Measurements from ENCODE around the gene TRAFD1. TPM values are rescaled to one million over a fixed set of nuclear protein-coding genes. Genes with fewer than 3 reads are reported as not detected.

The TRAFD1 gene
- polyA plus RNA-seq, 1 donor from 2014 or later = 75.6 TPM

DNA sequence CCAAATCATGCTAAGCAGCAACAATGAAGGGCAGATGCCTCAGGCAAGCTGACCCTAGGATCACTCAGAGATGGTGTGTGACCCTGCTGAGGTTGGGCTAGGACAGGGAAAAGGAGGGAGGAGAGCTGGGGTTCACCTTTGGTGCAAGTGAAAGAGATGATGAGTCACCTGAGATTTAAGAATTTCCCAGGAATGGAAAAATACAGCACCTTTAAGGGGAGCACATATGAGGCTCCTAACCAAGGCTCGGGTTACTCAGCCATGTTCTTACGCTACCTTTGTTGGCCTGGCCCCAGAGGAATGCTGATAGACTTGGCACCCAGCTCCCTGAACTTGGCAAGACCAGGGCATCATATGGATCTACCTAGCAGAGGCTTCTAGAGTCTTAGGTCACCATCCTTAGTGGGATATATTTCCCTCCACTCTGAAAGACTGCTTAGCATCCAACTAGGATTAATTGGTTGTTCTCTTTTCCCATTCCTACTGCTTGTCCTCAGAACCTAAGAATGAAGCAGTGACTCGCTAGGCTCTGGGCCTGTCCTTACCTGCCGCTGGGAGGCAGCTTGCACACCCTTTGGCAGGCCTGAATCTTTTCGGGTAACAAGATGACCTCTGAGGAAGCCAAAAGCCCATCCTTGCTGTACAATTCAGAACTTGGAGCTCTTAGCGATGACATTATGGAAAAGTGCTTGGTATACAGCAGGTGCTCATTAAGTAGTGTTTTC, 12.8 kb upstream of the TRAFD1 start:
- no peaks in the 10 kb centered on the region for H3K36me3 ChIP-seq (ENCODE audit: insufficient read depth, low read length)
- no peaks in the 10 kb centered on the region for H3F3A ChIP-seq (ENCODE audit: insufficient read depth, low read length, poor library complexity, severe bottlenecking)
- peaks cover 12% of the 10 kb centered on the region for H3K79me2 ChIP-seq (replicated peaks; ENCODE audit: insufficient read depth, low read length)
- TF ChIP-seq TAF1 (IDR thresholded peaks at IDR 0.05; ENCODE audit: low read depth) = no peak
- no peak for TF ChIP-seq EP300 (conservative IDR thresholded peaks at IDR 0.05; ENCODE audit: poor library complexity, severe bottlenecking)
- TF ChIP-seq, protein P1, sequence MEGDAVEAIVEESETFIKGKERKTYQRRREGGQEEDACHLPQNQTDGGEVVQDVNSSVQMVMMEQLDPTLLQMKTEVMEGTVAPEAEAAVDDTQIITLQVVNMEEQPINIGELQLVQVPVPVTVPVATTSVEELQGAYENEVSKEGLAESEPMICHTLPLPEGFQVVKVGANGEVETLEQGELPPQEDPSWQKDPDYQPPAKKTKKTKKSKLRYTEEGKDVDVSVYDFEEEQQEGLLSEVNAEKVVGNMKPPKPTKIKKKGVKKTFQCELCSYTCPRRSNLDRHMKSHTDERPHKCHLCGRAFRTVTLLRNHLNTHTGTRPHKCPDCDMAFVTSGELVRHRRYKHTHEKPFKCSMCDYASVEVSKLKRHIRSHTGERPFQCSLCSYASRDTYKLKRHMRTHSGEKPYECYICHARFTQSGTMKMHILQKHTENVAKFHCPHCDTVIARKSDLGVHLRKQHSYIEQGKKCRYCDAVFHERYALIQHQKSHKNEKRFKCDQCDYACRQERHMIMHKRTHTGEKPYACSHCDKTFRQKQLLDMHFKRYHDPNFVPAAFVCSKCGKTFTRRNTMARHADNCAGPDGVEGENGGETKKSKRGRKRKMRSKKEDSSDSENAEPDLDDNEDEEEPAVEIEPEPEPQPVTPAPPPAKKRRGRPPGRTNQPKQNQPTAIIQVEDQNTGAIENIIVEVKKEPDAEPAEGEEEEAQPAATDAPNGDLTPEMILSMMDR (IDR thresholded peaks at IDR 0.05; ENCODE audit: poor library complexity, severe bottlenecking) = no peak
- TF ChIP-seq POLR2AphosphoS5 (IDR thresholded peaks at IDR 0.05) = no peak
- TF ChIP-seq MXI1 (conservative IDR thresholded peaks at IDR 0.05; ENCODE audit: poor library complexity, severe bottlenecking) = no peak
- TF ChIP-seq RAD21 (conservative IDR thresholded peaks at IDR 0.05) = no peak
- no peak for TF ChIP-seq EZH2 (IDR thresholded peaks at IDR 0.05; ENCODE audit: borderline replicate concordance, insufficient read depth, low read length, poor library complexity, severe bottlenecking)
- TF ChIP-seq, protein P2, sequence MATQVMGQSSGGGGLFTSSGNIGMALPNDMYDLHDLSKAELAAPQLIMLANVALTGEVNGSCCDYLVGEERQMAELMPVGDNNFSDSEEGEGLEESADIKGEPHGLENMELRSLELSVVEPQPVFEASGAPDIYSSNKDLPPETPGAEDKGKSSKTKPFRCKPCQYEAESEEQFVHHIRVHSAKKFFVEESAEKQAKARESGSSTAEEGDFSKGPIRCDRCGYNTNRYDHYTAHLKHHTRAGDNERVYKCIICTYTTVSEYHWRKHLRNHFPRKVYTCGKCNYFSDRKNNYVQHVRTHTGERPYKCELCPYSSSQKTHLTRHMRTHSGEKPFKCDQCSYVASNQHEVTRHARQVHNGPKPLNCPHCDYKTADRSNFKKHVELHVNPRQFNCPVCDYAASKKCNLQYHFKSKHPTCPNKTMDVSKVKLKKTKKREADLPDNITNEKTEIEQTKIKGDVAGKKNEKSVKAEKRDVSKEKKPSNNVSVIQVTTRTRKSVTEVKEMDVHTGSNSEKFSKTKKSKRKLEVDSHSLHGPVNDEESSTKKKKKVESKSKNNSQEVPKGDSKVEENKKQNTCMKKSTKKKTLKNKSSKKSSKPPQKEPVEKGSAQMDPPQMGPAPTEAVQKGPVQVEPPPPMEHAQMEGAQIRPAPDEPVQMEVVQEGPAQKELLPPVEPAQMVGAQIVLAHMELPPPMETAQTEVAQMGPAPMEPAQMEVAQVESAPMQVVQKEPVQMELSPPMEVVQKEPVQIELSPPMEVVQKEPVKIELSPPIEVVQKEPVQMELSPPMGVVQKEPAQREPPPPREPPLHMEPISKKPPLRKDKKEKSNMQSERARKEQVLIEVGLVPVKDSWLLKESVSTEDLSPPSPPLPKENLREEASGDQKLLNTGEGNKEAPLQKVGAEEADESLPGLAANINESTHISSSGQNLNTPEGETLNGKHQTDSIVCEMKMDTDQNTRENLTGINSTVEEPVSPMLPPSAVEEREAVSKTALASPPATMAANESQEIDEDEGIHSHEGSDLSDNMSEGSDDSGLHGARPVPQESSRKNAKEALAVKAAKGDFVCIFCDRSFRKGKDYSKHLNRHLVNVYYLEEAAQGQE (IDR thresholded peaks at IDR 0.05; ENCODE audit: borderline replicate concordance) = no peak
- TF ChIP-seq SMC3 (conservative IDR thresholded peaks at IDR 0.05; ENCODE audit: poor library complexity) = no peak
- no peak overlapping the region for H3K9ac ChIP-seq (ENCODE audit: low read length)
- H3K27ac ChIP-seq (ENCODE audit: low read length) = no peak overlapping the region
- no peaks in the 10 kb centered on the region for H3K27me3 ChIP-seq (ENCODE audit: insufficient read depth, low read depth, low read length)
- no peaks in the 10 kb centered on the region for H3K9me3 ChIP-seq (ENCODE audit: low read length)
- no peak overlapping the region for H2AFZ ChIP-seq (ENCODE audit: low read depth, low read length)
- H3K4me2 ChIP-seq (ENCODE audit: low read length) = no peak overlapping the region
- H3K9me2 ChIP-seq (ENCODE audit: insufficient read depth, low read length) = no peaks in the 10 kb centered on the region
- no peak overlapping the region for H3K4me3 ChIP-seq (ENCODE audit: low read length)
- no peaks in the 10 kb centered on the region for H4K20me1 ChIP-seq (ENCODE audit: insufficient read depth)

DNA sequence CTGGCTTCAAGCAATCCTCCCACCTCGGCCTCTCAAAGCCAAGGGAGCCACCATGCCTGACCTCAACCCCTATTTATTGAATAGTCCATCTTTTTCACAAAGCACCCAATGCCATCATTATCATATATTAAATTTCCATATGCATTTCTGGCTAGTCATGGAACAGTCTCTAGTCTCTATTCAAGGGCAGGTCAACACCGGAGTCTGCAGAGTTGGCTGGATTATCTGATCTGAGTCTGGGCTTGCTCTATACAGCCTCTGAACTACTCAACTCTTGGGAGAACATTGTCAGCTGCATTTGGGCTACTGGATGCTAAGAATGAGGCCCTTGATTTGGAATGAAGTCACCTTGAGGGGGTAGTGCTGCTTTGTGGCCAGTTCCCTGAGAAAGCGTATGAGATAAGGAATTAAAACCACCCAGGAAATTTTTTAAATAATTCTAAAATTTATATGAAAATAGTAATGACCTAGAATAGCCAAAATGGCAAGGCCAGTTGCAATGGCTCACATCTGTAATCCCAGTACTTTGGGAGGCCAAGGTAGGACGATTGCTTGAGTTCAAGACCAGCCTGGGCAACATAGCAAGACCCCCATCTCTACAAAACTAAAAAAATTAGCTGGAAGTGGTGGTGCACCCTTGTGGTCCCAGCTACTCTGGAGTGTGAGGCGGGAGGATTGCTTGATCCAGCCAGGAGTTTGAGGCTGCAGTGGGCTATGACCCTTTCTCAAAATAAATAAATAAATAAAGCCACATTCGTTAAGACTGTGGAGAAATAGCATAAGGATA, 9.9 kb upstream of the TRAFD1 start:
- H3K27me3 ChIP-seq (ENCODE audit: insufficient read depth, low read depth, low read length) = no peaks in the 10 kb centered on the region
- no peaks in the 10 kb centered on the region for H4K20me1 ChIP-seq (ENCODE audit: insufficient read depth)
- H3K27ac ChIP-seq (ENCODE audit: low read length) = peak overlapping the region; percentile 93
- H3K9me2 ChIP-seq (ENCODE audit: insufficient read depth, low read length) = no peaks in the 10 kb centered on the region
- H3K79me2 ChIP-seq (replicated peaks; ENCODE audit: insufficient read depth, low read length) = no peaks in the 10 kb centered on the region
- H3F3A ChIP-seq (ENCODE audit: insufficient read depth, low read length, poor library complexity, severe bottlenecking) = no peaks in the 10 kb centered on the region
- peak overlapping the region; percentile 60 for H3K9ac ChIP-seq (ENCODE audit: low read length)
- no peak for TF ChIP-seq EP300 (conservative IDR thresholded peaks at IDR 0.05; ENCODE audit: poor library complexity, severe bottlenecking)
- TF ChIP-seq TAF1 (IDR thresholded peaks at IDR 0.05; ENCODE audit: low read depth) = no peak
- TF ChIP-seq SMC3 (conservative IDR thresholded peaks at IDR 0.05; ENCODE audit: poor library complexity) = no peak
- no peak for TF ChIP-seq MXI1 (conservative IDR thresholded peaks at IDR 0.05; ENCODE audit: poor library complexity, severe bottlenecking)
- TF ChIP-seq, protein P2 (IDR thresholded peaks at IDR 0.05; ENCODE audit: borderline replicate concordance) = no peak
- TF ChIP-seq, protein P1 (IDR thresholded peaks at IDR 0.05; ENCODE audit: poor library complexity, severe bottlenecking) = no peak
- no peak for TF ChIP-seq RAD21 (conservative IDR thresholded peaks at IDR 0.05)
- no peak for TF ChIP-seq EZH2 (IDR thresholded peaks at IDR 0.05; ENCODE audit: borderline replicate concordance, insufficient read depth, low read length, poor library complexity, severe bottlenecking)
- TF ChIP-seq POLR2AphosphoS5 (IDR thresholded peaks at IDR 0.05) = no peak
- H3K4me2 ChIP-seq (ENCODE audit: low read length) = no peak overlapping the region
- peak overlapping the region; percentile 3 for H2AFZ ChIP-seq (ENCODE audit: low read depth, low read length)
- no peaks in the 10 kb centered on the region for H3K36me3 ChIP-seq (ENCODE audit: insufficient read depth, low read length)
- no peak overlapping the region for H3K4me3 ChIP-seq (ENCODE audit: low read length)
- H3K9me3 ChIP-seq (ENCODE audit: low read length) = no peaks in the 10 kb centered on the region
